MG63 (cell line): ENCODE results near the gene WRAP73. TPM values are rescaled to one million over a fixed set of nuclear protein-coding genes. Genes with fewer than 3 reads are reported as not detected.

Source experiments
- DNase-seq: peaks from one replicate; pipeline ENCODE4 v3.0.0-alpha.2; 2020
- H3K27me3 ChIP-seq: fragments of 250-450 bp; sonication (Bioruptor Pico); 2 replicates; pipeline ENCODE4 v1.5.1; 2020; ENCODE audit warnings: mild to moderate bottlenecking, moderate library complexity
- H3K36me3 ChIP-seq: fragments of 250-450 bp; sonication (Bioruptor Pico); 2 replicates; pipeline ENCODE4 v1.5.1; 2020; ENCODE audit warnings: mild to moderate bottlenecking, moderate library complexity
- H3K4me3 ChIP-seq: fragments of 250-450 bp; sonication (Bioruptor Pico); 2 replicates; pipeline ENCODE4 v1.5.1; 2020; ENCODE audit warnings: mild to moderate bottlenecking, moderate library complexity
- H3K9me3 ChIP-seq: fragments of 250-450 bp; sonication (Bioruptor Pico); 2 replicates; pipeline ENCODE4 v1.5.1; 2020; ENCODE audit warnings: mild to moderate bottlenecking, moderate library complexity
- total RNA-seq: library from RNA; depleted of rRNA; stranded (reverse); fragments of >200 nt; shearing (Covaris generic); gene quantifications from 2 replicates; pipeline ENCODE4 v1.2.3, GENCODE V29; 2014; ENCODE audit warnings: low replicate concordance

WRAP73 gene
- total RNA-seq, 1 experiment from 2014 or later: 52.7 TPM

DNA sequence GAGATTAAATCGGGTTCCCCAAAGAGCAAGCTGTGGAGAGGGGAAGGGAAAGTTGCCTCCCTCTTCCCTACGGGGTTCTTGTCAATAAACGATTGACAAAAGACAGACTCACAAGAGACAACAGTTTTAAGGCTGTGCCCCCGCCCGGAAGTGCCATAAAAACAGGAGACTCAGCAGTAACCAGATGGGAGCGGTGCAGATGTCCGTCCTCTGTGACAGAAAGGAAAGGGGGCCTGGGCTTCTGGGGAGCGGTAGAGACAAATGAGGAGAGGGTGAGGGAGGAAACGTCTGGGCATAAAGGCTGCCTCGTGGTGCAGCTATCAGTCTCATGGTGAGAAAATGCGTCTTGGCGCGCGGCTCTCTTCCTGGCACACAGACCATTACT, 8.3 kb upstream of the WRAP73 start:
- Histone ChIP-seq H3K36me3 (no peaks in the 10 kb centered on the region), H3K27me3 (no peaks in the 10 kb centered on the region), H3K4me3 (no peak overlapping the region), H3K9me3 (no peaks in the 10 kb centered on the region)
- no peak for DNase-seq

DNA sequence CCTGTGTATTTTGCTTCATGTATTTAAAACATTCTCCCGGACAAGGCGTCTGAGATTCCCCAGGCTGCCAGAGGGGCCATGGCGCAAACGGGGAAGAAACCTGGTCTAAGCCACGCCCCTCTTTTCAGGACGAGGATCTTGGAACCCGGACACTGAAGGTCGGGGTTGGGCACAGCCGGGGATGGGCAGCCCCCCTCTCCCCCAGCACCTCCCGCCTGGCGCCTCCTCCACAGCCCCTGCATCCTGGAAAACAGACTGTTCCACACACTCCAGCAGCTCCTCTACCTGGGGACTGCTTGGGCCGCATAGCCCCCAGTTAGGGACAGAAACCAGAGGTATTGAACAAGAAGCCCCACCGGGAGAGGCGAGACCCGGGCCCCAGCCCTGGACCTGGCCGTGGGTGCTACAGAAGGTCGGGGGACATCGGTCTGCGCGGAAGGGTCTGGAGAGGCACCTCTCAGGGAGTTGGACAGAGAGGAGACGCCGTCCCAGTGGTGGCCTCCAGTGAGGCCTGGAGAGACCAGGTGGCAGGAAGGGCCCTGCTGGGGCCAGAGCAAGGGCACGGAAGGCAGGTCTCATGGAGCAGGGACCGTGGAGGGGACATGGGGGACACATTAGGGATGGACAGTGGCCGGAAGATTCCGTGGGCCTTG, 7.8 kb upstream of the WRAP73 start:
- Histone ChIP-seq H3K9me3 (no peaks in the 10 kb centered on the region), H3K36me3 (no peaks in the 10 kb centered on the region), H3K4me3 (no peak overlapping the region), H3K27me3 (no peaks in the 10 kb centered on the region)
- DNase-seq: no peak

DNA sequence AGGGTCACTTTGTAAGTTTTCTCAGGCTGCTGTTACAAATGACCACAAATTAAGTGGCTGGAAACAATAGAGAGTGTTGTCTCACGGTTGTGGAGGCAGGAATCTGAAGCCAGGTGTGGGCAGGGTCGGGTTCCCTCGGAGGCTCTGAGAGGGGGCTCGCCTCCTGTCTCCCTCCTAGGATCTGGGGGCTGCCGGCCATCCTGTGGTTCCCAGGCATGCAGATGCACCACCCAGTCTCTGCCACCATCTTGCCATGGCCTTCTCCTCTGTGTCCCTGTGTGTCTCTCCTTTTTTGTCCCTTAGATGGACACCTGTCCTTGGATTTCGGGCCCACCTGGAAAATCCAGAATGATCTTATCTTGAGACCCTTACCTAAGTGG, 7.2 kb upstream of the WRAP73 start:
- Histone ChIP-seq H3K4me3 (no peak overlapping the region), H3K27me3 (no peaks in the 10 kb centered on the region), H3K36me3 (no peaks in the 10 kb centered on the region), H3K9me3 (no peaks in the 10 kb centered on the region)
- DNase-seq: no peak

DNA sequence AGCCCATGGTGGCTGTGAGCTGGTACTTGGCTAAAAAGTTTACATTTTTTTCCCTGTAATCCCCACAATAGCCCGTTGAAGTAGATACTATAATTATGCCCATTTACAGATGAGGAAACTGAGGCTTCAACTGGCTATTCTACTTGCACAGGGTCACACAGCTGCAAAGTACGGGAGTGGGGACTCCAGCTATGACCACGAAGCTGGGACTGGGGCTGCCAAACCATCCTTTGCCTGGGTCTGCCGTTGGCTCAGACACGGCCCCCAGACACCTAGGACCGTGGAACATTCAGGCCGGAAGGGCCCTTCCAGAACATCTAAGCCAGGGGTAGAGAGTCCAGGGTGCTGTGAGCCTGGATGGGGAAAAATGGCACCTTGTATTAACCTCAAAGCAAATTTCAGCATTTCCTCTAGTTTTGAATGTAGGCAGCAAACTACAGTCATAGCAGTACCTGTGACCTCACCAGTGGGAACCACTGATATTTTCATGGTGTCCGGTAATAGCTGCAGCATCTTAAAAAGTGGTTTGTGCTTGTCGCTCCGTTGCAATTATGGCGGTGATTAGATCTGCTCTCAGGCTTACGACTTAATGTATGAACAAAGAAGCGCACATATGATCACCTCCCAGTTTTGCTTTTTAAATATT, 6.7 kb upstream of the WRAP73 start:
- no peak for DNase-seq
- H3K36me3 ChIP-seq: no peaks in the 10 kb centered on the region
- H3K4me3 ChIP-seq: no peak overlapping the region
- no peaks in the 10 kb centered on the region for H3K27me3 ChIP-seq
- H3K9me3 ChIP-seq: no peaks in the 10 kb centered on the region

DNA sequence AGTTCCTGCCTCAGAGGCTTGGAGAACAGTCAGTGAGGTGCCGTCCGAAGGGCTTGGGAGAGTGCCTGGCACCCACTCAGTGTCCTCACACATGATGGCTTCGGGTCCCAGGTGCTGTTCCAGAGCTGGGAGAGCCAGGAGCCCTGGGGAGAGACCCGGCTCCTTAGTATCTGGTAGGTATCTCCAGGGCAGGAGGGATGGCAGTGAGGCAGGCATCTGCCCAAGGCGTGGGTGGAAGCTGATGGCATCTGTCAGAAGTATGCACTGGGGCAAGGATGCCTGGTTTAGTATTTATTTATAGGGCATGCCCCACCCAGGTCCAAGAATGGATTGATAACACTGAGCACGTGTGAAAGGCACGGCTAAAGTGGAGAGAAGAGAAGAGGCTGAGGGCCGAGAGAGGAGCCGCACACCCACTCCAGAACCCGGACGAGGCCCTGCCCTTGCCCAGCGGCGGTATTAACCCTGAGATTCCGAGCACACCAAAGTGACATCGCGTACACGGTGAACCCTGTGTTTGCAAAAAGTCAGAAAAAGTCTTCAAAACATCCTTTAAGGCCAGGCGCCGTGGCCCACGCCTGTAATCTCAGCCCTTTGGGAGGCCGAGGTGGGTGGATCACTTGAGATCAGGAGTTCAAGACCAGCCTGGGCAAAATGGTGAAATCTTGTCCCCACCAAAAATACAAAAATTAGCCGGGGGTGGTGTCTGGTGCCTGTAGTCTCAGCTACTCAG, 4.8 kb upstream of the WRAP73 start:
- H3K9me3 ChIP-seq: no peaks in the 10 kb centered on the region
- H3K36me3 ChIP-seq: no peaks in the 10 kb centered on the region
- no peaks in the 10 kb centered on the region for H3K27me3 ChIP-seq
- no peak overlapping the region for H3K4me3 ChIP-seq
- DNase-seq: no peak

DNA sequence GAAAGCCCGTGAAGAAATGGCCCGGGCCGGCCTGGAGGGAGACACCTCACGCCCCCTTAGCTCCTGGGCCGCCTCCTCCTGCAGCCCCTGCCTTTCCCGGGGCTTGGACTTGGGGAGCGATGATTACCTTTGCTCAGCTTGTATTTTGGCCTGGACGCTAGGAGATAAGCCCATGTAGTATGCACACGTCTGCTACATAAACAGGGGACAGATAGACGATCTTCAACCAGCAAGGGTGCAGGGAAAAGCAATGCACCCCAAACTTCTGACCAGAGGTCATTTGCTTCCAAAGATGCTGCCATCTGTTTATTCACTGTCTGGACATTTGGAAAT, 3.3 kb upstream of the WRAP73 start:
- H3K36me3 ChIP-seq: no peaks in the 10 kb centered on the region; the same call in 1 of the 2 replicates
- no peak for DNase-seq
- H3K27me3 ChIP-seq: no peaks in the 10 kb centered on the region
- no peaks in the 10 kb centered on the region for H3K9me3 ChIP-seq
- H3K4me3 ChIP-seq: peak overlapping the region; percentile 54

DNA sequence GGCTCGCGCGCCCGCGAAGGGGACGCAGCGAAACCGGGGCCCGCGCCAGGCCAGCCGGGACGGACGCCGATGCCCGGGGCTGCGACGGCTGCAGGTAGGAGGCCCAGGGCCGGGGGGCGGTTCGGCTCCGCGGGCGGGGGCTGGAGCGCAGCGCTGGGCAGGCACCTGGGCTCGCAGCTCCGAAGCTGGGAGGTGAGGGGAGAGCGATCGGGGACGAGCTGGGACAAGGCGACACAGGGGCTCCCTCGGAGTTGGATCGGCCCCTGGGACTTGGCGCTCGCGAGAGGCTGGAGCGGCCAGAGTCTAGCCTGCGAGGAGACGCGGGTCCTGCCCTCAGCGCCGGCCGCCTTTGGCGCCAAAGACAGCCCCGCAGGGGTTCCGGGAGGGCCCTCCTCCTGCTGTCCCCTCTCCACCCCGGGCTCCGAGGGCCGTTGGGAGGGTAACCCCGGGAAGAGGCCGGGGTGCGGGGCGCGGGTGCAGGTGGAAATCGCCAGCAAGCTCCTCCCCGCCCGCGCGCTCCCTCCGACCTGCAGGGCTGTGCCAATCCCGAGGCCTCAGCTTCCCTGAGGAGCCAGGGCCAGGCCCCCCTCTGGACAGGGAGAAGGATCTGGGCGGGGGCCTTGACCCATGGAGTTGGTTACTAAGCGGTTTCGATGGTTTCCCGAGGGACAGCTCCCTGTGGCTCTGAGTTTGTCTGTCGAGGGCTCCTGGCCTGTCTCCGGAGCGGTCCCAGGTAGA, 2.8 kb upstream of the WRAP73 start:
- Histone ChIP-seq H3K36me3 (peaks cover under 1% of the 10 kb centered on the region; the same call in 1 of the 2 replicates), H3K27me3 (no peaks in the 10 kb centered on the region), H3K9me3 (no peaks in the 10 kb centered on the region), H3K4me3 (peak overlapping the region; percentile 54)
- peak; percentile 23 for DNase-seq

DNA sequence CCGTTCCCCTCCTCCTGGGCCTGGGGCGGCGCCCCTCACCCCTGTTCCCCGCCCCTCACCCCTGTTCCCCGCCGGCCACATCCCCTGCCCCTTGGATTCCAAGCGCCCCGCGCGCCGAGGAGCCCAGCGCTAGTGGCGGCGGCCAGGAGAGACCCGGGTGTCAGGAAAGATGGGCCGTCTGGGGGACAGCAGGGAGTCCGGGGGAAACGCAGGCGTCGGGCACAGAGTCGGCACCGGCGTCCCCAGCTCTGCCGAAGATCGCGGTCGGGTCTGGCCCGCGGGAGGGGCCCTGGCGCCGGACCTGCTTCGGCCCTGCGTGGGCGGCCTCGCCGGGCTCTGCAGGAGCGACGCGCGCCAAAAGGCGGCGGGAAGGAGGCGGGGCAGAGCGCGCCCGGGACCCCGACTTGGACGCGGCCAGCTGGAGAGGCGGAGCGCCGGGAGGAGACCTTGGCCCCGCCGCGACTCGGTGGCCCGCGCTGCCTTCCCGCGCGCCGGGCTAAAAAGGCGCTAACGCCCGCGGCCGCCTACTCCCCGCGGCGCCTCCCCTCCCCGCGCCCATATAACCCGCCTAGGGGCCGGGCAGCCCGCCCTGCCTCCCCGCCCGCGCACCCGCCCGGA, 2.1 kb upstream of the WRAP73 start, which contains the start of gene TP73:
TSS of gene TP73 (plus strand) at position 587 of the 618 bp plus-strand sequence. CDS start 29,850 bp downstream, outside the sequence.
- peak; percentile 83 for DNase-seq
- Histone ChIP-seq H3K27me3 (no peaks in the 10 kb centered on the region), H3K9me3 (no peaks in the 10 kb centered on the region), H3K36me3 (peaks cover 5% of the 10 kb centered on the region), H3K4me3 (peak within 1 kb of the TSS; percentile 54)

DNA sequence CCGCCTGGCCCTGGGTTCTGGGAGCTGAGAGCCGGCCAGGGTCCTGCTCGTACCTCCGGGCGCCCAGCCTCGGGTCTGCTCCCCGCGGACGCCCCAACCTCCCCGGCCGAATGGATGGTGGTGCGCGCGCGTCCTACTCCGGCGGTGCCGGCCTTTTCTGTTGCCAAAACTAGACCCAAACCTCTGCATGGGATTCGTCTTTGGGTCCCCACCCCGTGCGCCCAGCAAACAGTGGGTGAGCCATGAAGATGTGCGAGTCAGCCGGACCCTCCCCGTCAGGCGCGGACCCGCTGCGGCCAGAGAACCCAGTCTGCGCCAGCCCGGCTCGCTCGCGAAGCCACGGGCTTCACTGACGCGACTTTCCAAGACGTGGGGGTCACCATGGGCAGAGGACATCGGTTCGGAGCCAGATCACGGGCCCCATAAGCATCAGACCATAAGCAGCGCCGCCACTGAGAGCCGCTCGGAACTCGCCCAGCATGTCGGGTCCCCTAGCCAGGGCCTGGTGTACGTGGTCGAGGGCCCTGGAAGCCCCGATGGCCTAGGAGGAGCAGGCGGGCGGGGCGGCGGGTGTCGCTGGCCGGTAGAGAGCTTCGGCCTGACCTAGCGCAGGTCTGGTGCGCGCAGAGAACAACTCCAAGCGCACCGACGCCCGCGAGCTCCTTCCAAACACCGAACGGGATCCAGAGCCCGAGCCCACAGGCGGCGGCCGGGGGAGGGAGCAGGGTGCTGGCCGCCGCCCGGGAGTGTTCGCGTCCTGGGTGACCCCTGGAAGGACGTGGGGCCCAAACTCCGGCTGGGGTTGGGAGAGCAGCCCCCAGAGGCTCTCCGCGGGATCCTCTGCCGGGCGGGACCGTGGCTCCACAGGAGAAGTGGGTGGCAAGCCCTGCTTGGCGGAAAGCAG, 1.4 kb upstream of the WRAP73 start:
- peak overlapping the region; percentile 54 for H3K4me3 ChIP-seq
- DNase-seq: peak; percentile 10
- H3K9me3 ChIP-seq: no peaks in the 10 kb centered on the region
- peaks cover 10% of the 10 kb centered on the region for H3K36me3 ChIP-seq
- H3K27me3 ChIP-seq: no peaks in the 10 kb centered on the region

DNA sequence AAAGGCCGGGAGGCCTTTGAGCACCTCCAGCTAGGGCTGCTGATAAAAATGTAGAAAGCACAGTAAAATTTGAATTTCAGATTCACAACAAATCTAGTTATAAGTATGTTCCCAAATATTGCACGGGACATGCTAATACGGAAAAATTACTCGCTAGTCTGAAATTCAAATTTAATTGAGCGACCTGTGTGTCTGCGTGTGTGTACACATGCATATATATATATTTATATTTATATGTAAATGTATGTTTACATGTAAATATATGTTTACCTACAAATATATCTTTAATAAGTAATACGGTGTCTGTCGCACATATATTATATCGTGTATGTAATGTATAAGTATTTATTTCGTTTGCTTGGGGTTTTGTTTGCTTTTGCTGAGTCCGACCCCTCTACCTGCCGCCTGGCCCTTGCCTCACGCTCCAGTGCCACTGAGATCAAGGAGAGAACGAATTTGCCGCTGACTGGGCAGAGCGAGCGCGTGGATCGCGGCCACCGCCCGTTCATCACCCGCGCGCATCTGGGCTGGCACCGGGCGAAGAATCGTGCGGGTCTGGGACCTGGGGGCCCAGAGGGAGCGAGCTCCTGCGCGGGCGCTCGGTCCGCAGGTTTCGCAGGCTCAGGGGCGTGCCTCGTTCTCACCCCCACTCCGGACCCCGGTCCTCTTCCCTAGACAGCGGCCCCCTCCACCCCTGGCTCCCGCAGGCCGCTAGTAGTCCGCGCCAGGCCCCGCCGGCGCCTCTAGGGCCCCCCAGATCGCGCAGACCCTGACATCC, 534 bp upstream of the WRAP73 start:
- H3K27me3 ChIP-seq: no peaks in the 10 kb centered on the region
- no peak for DNase-seq
- no peaks in the 10 kb centered on the region for H3K9me3 ChIP-seq
- peaks cover 13% of the 10 kb centered on the region for H3K36me3 ChIP-seq
- peak overlapping the region; percentile 81 for H3K4me3 ChIP-seq

DNA sequence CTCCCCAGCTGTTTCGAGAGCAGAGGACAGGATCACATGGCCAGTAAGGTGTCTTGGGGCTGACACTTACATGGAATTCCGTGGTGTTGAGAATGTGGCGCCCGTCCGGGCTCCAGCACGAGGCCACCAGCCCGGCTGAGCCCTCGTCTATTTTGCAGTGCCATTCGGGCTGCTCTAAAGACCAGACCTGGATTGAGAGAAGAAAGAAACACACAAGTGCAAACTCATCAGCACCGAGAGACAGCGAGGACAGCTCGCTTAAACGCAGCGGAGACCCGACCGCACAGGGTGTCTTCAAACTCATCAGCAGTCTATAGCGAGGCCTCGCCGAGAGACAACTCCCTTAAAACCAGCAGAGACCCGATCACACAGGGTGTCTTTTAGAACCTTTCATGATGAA, 3.3 kb downstream of the WRAP73 start:
- peaks cover 21% of the 10 kb centered on the region for H3K36me3 ChIP-seq
- no peaks in the 10 kb centered on the region for H3K9me3 ChIP-seq
- H3K4me3 ChIP-seq: no peak overlapping the region
- no peaks in the 10 kb centered on the region for H3K27me3 ChIP-seq
- DNase-seq: no peak

DNA sequence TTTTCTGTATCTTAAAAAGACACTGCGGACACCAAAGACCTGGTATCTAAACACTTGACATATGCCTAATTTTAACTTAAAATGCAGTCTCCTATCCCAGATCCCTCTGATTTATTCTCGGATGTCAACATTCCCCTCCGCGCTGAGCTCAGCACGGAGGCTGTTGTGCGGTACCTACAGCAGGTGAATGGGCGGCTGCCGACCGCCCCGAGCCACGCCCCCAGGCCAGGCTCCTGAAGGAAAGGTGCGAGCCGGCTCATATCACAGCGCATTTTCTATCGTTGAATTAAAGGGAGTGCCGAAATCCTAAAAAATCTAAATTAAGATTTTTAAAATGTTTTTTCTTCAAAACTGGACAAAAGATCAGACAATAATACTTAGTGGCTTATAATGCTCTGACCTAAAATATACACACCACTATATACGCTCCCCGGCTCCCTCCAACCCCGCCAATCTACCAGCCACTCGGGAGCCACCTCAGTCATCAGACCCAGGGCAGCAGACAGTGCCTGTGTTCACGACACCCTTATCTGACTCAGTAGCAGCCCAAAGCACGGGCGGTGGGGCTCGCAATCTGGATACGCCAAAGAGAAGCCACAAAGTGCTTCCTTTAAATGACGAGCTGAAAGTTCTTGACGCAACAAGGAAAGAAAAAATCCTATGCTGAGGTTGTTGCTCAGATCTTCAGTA, 4.1 kb downstream of the WRAP73 start:
- H3K4me3 ChIP-seq: no peak overlapping the region
- no peaks in the 10 kb centered on the region for H3K27me3 ChIP-seq
- H3K36me3 ChIP-seq: peaks cover 21% of the 10 kb centered on the region
- no peaks in the 10 kb centered on the region for H3K9me3 ChIP-seq
- no peak for DNase-seq

DNA sequence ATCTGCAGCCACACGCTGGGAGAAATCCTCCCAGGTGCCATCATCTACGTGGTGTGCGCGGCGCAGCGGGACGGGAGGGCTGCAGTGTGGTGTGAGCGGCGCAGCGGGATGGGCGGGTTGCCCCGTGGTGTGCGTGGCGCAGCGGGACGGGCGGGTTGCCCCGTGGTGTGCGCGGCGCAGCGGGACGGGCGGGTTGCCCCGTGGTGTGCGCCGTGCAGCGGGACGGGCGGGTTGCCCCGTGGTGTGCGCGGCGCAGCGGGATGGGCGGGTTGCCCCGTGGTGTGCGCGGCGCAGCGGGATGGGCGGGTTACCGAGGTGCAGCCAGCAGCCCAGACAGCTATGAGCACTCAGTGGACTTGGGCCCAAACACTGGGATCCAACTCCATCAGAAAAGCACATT, 4.7 kb downstream of the WRAP73 start:
- H3K9me3 ChIP-seq: no peaks in the 10 kb centered on the region
- H3K27me3 ChIP-seq: no peaks in the 10 kb centered on the region
- H3K36me3 ChIP-seq: peaks cover 21% of the 10 kb centered on the region
- H3K4me3 ChIP-seq: no peak overlapping the region
- no peak for DNase-seq

DNA sequence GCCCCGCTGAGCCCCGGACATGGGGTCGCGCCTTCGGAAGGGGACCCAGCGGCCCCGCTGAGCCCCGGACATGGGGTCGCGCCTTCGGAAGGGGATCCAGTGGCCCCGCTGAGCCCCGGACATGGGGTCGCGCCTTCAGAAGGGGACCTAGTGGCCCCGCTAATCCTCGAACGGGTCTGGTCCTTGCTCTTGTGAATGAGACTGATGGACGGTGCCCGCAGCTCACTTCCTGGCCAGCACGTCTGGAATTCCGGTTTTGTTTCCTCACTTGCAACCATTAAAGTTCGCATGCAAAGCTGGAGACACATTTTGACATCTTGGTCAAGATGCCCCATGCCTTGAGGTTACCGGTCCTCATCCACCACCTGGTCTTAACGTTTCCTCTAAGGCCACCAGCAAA, 5.6 kb downstream of the WRAP73 start:
- DNase-seq: no peak
- Histone ChIP-seq H3K9me3 (no peaks in the 10 kb centered on the region), H3K27me3 (no peaks in the 10 kb centered on the region), H3K4me3 (no peak overlapping the region), H3K36me3 (peaks cover 21% of the 10 kb centered on the region)
